HEK293 (cell line): ENCODE results near the gene ISM1.

Experiments
- CTCF ChIA-PET: fragments of 350-600 bp; formaldehyde crosslinking; extraction: SDS; loops from one replicate; lab custom pipeline; 2021; ENCODE audit warnings: antibody characterized with exemption; lab: Yijun Ruan, JAX
- POLR2A ChIA-PET: fragments of 300-600 bp; formaldehyde crosslinking; extraction: SDS; loops from one replicate; lab custom pipeline; 2020; ENCODE audit warnings: antibody characterized with exemption, inconsistent platforms; lab: Yijun Ruan, JAX
- H3K27ac ChIP-seq: fragments of 200-500 bp; sonication (Bioruptor generic); 2 replicates; pipeline ENCODE4 v1.5.1; 2014; ENCODE audit warnings: low read depth, low read length, control low read depth, inconsistent platforms; ENCODE audit errors: extremely low read depth
- H3K36me3 ChIP-seq, 2 experiments: fragments of 200-500 bp in 1 of 2; sonication (Bioruptor generic) in 1 of 2; 1 replicate in 1 of 2; 2 replicates in 1 of 2; pipeline ENCODE4 v1.5.1; 2014 to 2017; ENCODE audit warnings: inconsistent platforms in 2 of 2, low read length in 2 of 2; ENCODE audit not compliant: control insufficient read depth in 2 of 2, insufficient read depth in 1 of 2
- H3K4me1 ChIP-seq: fragments of 200-500 bp; sonication (Bioruptor generic); 2 replicates; pipeline ENCODE4 v1.5.1; 2014; ENCODE audit warnings: mild to moderate bottlenecking, low read length, inconsistent platforms; ENCODE audit not compliant: control insufficient read depth, insufficient read depth
- H3K4me3 ChIP-seq: 2 replicates; pipeline ENCODE4 v1.5.1; 2011; ENCODE audit warnings: low read depth, mild to moderate bottlenecking, control low read depth, low read length, moderate library complexity
- H3K9me3 ChIP-seq: fragments of 200-500 bp; sonication (Bioruptor generic); 2 replicates; pipeline ENCODE4 v1.5.1; 2014; ENCODE audit warnings: low read depth, low read length, inconsistent platforms; ENCODE audit not compliant: control insufficient read depth, insufficient read depth
- EGR2 ChIP-seq: fragments of 450-650 bp; formaldehyde crosslinking; IDR thresholded peaks from 2 replicates; pipeline ENCODE4 v1.5.1; 2016; ENCODE audit warnings: low read depth, missing biosample characterization, missing genetic modification characterization
- SCRT1 ChIP-seq: fragments of 450-650 bp; formaldehyde crosslinking; IDR thresholded peaks from 2 replicates; pipeline ENCODE4 v1.5.1; 2016; ENCODE audit warnings: missing biosample characterization, missing genetic modification characterization, borderline replicate concordance
- TRIM28 ChIP-seq: IDR thresholded peaks from 2 replicates; pipeline ENCODE4 v1.6.1; 2011; ENCODE audit warnings: low read length, control low read depth, borderline replicate concordance
- ZBTB17 ChIP-seq: fragments of 450-650 bp; formaldehyde crosslinking; IDR thresholded peaks from 2 replicates; pipeline ENCODE4 v1.5.1; 2016; ENCODE audit warnings: missing biosample characterization, missing genetic modification characterization
- ZNF174 ChIP-seq: fragments of 450-650 bp; formaldehyde crosslinking; IDR thresholded peaks from 2 replicates; pipeline ENCODE4 v1.5.0; 2017; ENCODE audit warnings: missing biosample characterization, mild to moderate bottlenecking, missing genetic modification characterization
- ZNF266 ChIP-seq: fragments of 450-650 bp; formaldehyde crosslinking; IDR thresholded peaks from 2 replicates; pipeline ENCODE4 v1.5.1; 2016; ENCODE audit warnings: missing biosample characterization, missing genetic modification characterization, low read depth
- ZNF335 ChIP-seq: fragments of 450-650 bp; formaldehyde crosslinking; conservative IDR thresholded peaks from 2 replicates; pipeline ENCODE4 v1.5.1; 2016; ENCODE audit warnings: missing biosample characterization, missing genetic modification characterization
- ZNF37A ChIP-seq: fragments of 450-650 bp; IDR thresholded peaks from 2 replicates; pipeline ENCODE4 v1.5.1; 2018; ENCODE audit warnings: missing biosample characterization, missing genetic modification characterization
- ZNF473 ChIP-seq: fragments of 450-650 bp; formaldehyde crosslinking; IDR thresholded peaks from 2 replicates; pipeline ENCODE4 v1.5.1; 2017; ENCODE audit warnings: missing biosample characterization, missing genetic modification characterization
- ZNF558 ChIP-seq: fragments of 450-650 bp; formaldehyde crosslinking; IDR thresholded peaks from 2 replicates; pipeline ENCODE4 v1.5.1; 2016; ENCODE audit warnings: missing biosample characterization, missing genetic modification characterization
- ZNF610 ChIP-seq: fragments of 450-650 bp; formaldehyde crosslinking; IDR thresholded peaks from 2 replicates; pipeline ENCODE4 v1.5.1; 2016; ENCODE audit warnings: missing biosample characterization, missing genetic modification characterization, borderline replicate concordance
- ZNF654 ChIP-seq: fragments of 450-650 bp; formaldehyde crosslinking; IDR thresholded peaks from 2 replicates; pipeline ENCODE4 v1.5.1; 2016; ENCODE audit warnings: low read depth, missing biosample characterization, missing genetic modification characterization
- ZNF664 ChIP-seq: fragments of 450-650 bp; formaldehyde crosslinking; IDR thresholded peaks from 2 replicates; pipeline ENCODE4 v1.5.1; 2016; ENCODE audit warnings: missing biosample characterization, missing genetic modification characterization
- ZNF843 ChIP-seq: fragments of 450-650 bp; formaldehyde crosslinking; IDR thresholded peaks from 2 replicates; pipeline ENCODE4 v1.5.1; 2016; ENCODE audit warnings: missing biosample characterization, missing genetic modification characterization
- ZSCAN30 ChIP-seq: fragments of 450-650 bp; IDR thresholded peaks from 2 replicates; pipeline ENCODE4 v1.5.1; 2018; ENCODE audit warnings: missing biosample characterization, mild to moderate bottlenecking, missing genetic modification characterization, moderate library complexity
- TF ChIP-seq, protein P1 (sequence below): fragments of 450-650 bp; formaldehyde crosslinking; IDR thresholded peaks from 2 replicates; pipeline ENCODE4 v1.5.1; 2017; ENCODE audit warnings: missing biosample characterization, missing genetic modification characterization
- TF ChIP-seq, protein P2 (sequence below): fragments of 450-650 bp; formaldehyde crosslinking; IDR thresholded peaks from 2 replicates; pipeline ENCODE4 v1.5.1; 2016; ENCODE audit warnings: missing biosample characterization, missing genetic modification characterization
- TF ChIP-seq, protein P3 (sequence below): fragments of 450-650 bp; formaldehyde crosslinking; IDR thresholded peaks from 2 replicates; pipeline ENCODE4 v1.5.1; 2016; ENCODE audit warnings: missing biosample characterization, missing genetic modification characterization
- TF ChIP-seq, protein P4 (sequence below): fragments of 450-650 bp; formaldehyde crosslinking; IDR thresholded peaks from 2 replicates; pipeline ENCODE4 v1.5.1; 2016; ENCODE audit warnings: missing biosample characterization, missing genetic modification characterization
- TF ChIP-seq, protein P5 (sequence below): fragments of 450-650 bp; formaldehyde crosslinking; IDR thresholded peaks from 2 replicates; pipeline ENCODE4 v1.5.1; 2017; ENCODE audit warnings: missing biosample characterization, missing genetic modification characterization
- TF ChIP-seq, protein P6 (sequence below): fragments of 450-650 bp; formaldehyde crosslinking; IDR thresholded peaks from 2 replicates; pipeline ENCODE4 v1.5.1; 2017; ENCODE audit warnings: missing biosample characterization, mild to moderate bottlenecking, missing genetic modification characterization, moderate library complexity

The ISM1 gene

DNA sequence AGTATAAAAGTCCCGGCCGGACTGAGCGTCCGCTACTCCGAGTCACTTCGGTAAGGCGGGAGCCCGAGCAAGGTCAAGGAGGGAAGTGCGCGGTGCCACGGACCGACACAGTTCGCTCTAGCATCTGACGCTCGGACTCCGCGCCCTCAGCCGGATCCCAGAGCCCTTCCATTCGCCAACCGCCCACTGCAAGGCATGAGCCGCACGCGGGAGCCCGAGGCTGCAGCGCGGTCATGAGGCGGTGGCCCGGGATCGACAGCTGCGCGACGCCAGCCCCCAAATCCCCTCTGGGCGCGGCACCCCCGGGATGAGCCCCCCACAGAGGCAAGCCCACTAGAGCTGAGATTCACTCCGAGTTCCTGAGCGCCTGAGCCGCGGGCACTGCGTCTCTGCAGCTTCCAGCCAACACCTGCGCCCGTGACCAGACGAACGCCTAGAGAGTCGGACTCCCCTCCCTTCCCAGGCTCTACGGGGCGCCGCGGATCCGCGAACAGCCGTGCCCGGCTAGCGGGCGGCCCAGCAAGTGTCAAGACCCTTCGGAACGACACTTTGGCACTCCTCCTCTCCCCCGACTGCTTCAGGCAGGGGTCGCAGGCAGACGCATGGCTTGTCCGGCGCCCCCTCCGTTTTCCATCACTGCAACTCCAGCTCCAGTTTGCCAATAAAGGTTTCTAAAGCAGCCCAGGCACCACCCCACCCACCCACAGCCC lies 725 bp upstream of the ISM1 start (continued):
- TF ChIP-seq, protein P1, sequence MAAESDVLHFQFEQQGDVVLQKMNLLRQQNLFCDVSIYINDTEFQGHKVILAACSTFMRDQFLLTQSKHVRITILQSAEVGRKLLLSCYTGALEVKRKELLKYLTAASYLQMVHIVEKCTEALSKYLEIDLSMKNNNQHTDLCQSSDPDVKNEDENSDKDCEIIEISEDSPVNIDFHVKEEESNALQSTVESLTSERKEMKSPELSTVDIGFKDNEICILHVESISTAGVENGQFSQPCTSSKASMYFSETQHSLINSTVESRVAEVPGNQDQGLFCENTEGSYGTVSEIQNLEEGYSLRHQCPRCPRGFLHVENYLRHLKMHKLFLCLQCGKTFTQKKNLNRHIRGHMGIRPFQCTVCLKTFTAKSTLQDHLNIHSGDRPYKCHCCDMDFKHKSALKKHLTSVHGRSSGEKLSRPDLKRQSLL (tag by site-specific recombination), result peak; percentile 93
- TF ChIP-seq ZNF174, result no peak

DNA sequence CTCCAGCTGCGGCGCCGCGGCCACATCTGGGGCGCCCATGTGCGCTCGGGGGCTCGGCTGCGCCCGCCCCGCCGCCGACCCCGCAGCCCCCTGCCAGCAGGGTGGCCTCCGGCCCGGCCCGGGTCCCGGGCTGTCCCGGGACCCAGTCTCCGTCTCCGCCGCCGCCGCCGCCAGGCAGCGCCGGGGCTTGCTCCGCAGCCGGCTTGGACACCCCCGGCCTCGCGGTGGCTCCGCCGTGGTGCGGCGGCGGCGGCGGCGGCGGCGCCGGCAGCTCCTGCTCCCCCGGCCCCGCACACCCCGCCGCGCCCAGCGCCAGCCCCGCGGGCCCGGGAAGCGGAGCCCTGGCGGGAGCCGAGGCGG lies 219 bp downstream of the ISM1 start:
- Histone ChIP-seq H3K36me3 (no peaks in the 10 kb centered on the region), H3K9me3 (no peaks in the 10 kb centered on the region), H3K4me1 (0 out of 2 replicates have a peak, but pooled peaks cover 2% of the 10 kb centered on the region), H3K4me3 (peak overlapping the region; percentile 53), H3K27ac (peak overlapping the region; percentile 49; the same call in 1 of the 2 replicates)
- ChIA-PET CTCF (interaction anchor here (1.0 kb wide), 1 partner anchor 8 kb away, joined by 3 read pairs; no protein-coding TSS in a partner anchor), POLR2A (no interaction called here)
- TF ChIP-seq, protein P2, sequence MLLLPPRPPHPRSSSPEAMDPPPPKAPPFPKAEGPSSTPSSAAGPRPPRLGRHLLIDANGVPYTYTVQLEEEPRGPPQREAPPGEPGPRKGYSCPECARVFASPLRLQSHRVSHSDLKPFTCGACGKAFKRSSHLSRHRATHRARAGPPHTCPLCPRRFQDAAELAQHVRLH, result no peak
- no peak for TF ChIP-seq ZBTB17 (tag by site-specific recombination)
- TF ChIP-seq, protein P1 (tag by site-specific recombination), result no peak
- TF ChIP-seq, protein P3, sequence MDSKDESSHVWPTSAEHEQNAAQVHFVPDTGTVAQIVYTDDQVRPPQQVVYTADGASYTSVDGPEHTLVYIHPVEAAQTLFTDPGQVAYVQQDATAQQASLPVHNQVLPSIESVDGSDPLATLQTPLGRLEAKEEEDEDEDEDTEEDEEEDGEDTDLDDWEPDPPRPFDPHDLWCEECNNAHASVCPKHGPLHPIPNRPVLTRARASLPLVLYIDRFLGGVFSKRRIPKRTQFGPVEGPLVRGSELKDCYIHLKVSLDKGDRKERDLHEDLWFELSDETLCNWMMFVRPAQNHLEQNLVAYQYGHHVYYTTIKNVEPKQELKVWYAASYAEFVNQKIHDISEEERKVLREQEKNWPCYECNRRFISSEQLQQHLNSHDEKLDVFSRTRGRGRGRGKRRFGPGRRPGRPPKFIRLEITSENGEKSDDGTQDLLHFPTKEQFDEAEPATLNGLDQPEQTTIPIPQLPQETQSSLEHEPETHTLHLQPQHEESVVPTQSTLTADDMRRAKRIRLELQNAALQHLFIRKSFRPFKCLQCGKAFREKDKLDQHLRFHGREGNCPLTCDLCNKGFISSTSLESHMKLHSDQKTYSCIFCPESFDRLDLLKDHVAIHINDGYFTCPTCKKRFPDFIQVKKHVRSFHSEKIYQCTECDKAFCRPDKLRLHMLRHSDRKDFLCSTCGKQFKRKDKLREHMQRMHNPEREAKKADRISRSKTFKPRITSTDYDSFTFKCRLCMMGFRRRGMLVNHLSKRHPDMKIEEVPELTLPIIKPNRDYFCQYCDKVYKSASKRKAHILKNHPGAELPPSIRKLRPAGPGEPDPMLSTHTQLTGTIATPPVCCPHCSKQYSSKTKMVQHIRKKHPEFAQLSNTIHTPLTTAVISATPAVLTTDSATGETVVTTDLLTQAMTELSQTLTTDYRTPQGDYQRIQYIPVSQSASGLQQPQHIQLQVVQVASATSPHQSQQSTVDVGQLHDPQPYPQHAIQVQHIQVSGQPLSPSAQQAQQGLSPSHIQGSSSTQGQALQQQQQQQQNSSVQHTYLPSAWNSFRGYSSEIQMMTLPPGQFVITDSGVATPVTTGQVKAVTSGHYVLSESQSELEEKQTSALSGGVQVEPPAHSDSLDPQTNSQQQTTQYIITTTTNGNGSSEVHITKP (tag by site-specific recombination), result no peak
- no peak for TF ChIP-seq ZNF266 (tag by site-specific recombination)
- TF ChIP-seq ZNF37A (tag by site-specific recombination), result no peak
- TF ChIP-seq, protein P4, sequence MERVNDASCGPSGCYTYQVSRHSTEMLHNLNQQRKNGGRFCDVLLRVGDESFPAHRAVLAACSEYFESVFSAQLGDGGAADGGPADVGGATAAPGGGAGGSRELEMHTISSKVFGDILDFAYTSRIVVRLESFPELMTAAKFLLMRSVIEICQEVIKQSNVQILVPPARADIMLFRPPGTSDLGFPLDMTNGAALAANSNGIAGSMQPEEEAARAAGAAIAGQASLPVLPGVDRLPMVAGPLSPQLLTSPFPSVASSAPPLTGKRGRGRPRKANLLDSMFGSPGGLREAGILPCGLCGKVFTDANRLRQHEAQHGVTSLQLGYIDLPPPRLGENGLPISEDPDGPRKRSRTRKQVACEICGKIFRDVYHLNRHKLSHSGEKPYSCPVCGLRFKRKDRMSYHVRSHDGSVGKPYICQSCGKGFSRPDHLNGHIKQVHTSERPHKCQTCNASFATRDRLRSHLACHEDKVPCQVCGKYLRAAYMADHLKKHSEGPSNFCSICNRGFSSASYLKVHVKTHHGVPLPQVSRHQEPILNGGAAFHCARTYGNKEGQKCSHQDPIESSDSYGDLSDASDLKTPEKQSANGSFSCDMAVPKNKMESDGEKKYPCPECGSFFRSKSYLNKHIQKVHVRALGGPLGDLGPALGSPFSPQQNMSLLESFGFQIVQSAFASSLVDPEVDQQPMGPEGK (tag by site-specific recombination), result no peak
- TF ChIP-seq ZNF335 (tag by site-specific recombination), result no peak
- TF ChIP-seq ZNF664 (tag by site-specific recombination), result no peak
- TF ChIP-seq ZSCAN30 (tag by site-specific recombination), result no peak
- TF ChIP-seq SCRT1, result no peak
- TF ChIP-seq ZNF610, result no peak
- no peak for TF ChIP-seq ZNF843 (tag by site-specific recombination)
- no peak for TF ChIP-seq ZNF558 (tag by site-specific recombination)
- TF ChIP-seq, protein P5, sequence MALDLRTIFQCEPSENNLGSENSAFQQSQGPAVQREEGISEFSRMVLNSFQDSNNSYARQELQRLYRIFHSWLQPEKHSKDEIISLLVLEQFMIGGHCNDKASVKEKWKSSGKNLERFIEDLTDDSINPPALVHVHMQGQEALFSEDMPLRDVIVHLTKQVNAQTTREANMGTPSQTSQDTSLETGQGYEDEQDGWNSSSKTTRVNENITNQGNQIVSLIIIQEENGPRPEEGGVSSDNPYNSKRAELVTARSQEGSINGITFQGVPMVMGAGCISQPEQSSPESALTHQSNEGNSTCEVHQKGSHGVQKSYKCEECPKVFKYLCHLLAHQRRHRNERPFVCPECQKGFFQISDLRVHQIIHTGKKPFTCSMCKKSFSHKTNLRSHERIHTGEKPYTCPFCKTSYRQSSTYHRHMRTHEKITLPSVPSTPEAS (tag by site-specific recombination), result no peak
- TF ChIP-seq TRIM28, result no peak
- no peak for TF ChIP-seq ZNF654 (tag by site-specific recombination)
- TF ChIP-seq EGR2 (tag by site-specific recombination), result no peak
- TF ChIP-seq, protein P6, sequence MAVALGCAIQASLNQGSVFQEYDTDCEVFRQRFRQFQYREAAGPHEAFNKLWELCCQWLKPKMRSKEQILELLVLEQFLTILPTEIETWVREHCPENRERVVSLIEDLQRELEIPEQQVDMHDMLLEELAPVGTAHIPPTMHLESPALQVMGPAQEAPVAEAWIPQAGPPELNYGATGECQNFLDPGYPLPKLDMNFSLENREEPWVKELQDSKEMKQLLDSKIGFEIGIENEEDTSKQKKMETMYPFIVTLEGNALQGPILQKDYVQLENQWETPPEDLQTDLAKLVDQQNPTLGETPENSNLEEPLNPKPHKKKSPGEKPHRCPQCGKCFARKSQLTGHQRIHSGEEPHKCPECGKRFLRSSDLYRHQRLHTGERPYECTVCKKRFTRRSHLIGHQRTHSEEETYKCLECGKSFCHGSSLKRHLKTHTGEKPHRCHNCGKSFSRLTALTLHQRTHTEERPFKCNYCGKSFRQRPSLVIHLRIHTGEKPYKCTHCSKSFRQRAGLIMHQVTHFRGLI, result no peak
- TF ChIP-seq ZNF473, result no peak
